HT1080 (cell line): Measurements from ENCODE around the gene EEF1G. TPM values are rescaled to one million over a fixed set of nuclear protein-coding genes. Genes with fewer than 3 reads are reported as not detected.
A peak's percentile ranks its signal among the peaks of the same experiment; 100 is the strongest.
"Not testable (repeated sequence)": the region's sequence is repeated elsewhere in the genome, so short reads cannot be mapped to it uniquely, and the experiment has no call there.

Experiments
- DNase-seq: peaks from one replicate; pipeline ENCODE4 v3.0.0-alpha.2; 2015; ENCODE audit warnings: low read depth
- total RNA-seq: library from RNA; depleted of rRNA; stranded (reverse); fragments of >200 nt; shearing (Covaris generic); gene quantifications from 2 replicates; pipeline ENCODE4 v1.2.3, GENCODE V29; 2014

The EEF1G gene
- total RNA-seq, 1 experiment from 2014 or later: 1,995 TPM

GRCh38 chr11:62580959-62581715 lies 7.4 kb upstream of the EEF1G start:
- no peak for DNase-seq

- DNase-seq: no peak
Measured at GRCh38 chr11:62579252-62579651, 5.6 kb upstream of the EEF1G start.

- DNase-seq: no peak
Measured at GRCh38 chr11:62578541-62578940, 4.8 kb upstream of the EEF1G start.

GRCh38 chr11:62577046-62577714 lies 3.5 kb upstream of the EEF1G start:
- DNase-seq: no peak

- DNase-seq: no peak
Measured at GRCh38 chr11:62575837-62576236, 2.1 kb upstream of the EEF1G start.

GRCh38 chr11:62575156-62575555 lies 1.5 kb upstream of the EEF1G start:
- no peak for DNase-seq

GRCh38 chr11:62574363-62575071 lies 826 bp upstream of the EEF1G start:
- DNase-seq: no peak

- no peak for DNase-seq
Measured at GRCh38 chr11:62573006-62573591, 592 bp downstream of the EEF1G start.

- no peak for DNase-seq
Measured at GRCh38 chr11:62572431-62572830, 1.3 kb downstream of the EEF1G start.

GRCh38 chr11:62571493-62571892 lies 2.2 kb downstream of the EEF1G start:
- not testable (repeated sequence) for DNase-seq

GRCh38 chr11:62570903-62571302 lies 2.8 kb downstream of the EEF1G start:
- DNase-seq: not testable (repeated sequence)

- DNase-seq: no peak
Measured at GRCh38 chr11:62569611-62570010, 4.1 kb downstream of the EEF1G start.

- no peak for DNase-seq
Measured at GRCh38 chr11:62567018-62567633, 6.6 kb downstream of the EEF1G start.

GRCh38 chr11:62566247-62566646 lies 7.4 kb downstream of the EEF1G start:
- no peak for DNase-seq

GRCh38 chr11:62565100-62565802 lies 8.4 kb downstream of the EEF1G start:
- no peak for DNase-seq

GRCh38 chr11:62561677-62562230 lies 11.9 kb downstream of the EEF1G start:
- not testable (repeated sequence) for DNase-seq

GRCh38 chr11:62560566-62561103 lies 13.1 kb downstream of the EEF1G start:
- DNase-seq: peak; percentile 98

- not testable (repeated sequence) for DNase-seq
Measured at GRCh38 chr11:62559626-62560025, 14.1 kb downstream of the EEF1G start.

GRCh38 chr11:62559204-62559603 lies 14.5 kb downstream of the EEF1G start:
- no peak for DNase-seq

- DNase-seq: no peak
Measured at GRCh38 chr11:62558669-62559068, 15.0 kb downstream of the EEF1G start.
